MM.1S (cell line): Measurements from ENCODE around the gene HTRA2.

Experiments used
- EZH2 ChIP-seq: fragments of 300-600 bp; sonication (generic); optimal IDR thresholded peaks from 2 replicates; pipeline ENCODE3; 2017; ENCODE audit warnings: low read depth, mild to moderate bottlenecking, antibody characterized with exemption, low read length, mixed read lengths
- EZH2phosphoT487 ChIP-seq: fragments of 300-600 bp; sonication (generic); IDR thresholded peaks from 2 replicates; pipeline ENCODE4 v1.6.1; 2018; ENCODE audit warnings: antibody characterized with exemption, low read length
- TF ChIP-seq, protein P1 (sequence below): fragments of 300-600 bp; sonication (generic); IDR thresholded peaks from 2 replicates; pipeline ENCODE4 v1.5.1; 2016; ENCODE audit warnings: antibody characterized with exemption, low read length, mixed read lengths

- TF ChIP-seq, protein P1, sequence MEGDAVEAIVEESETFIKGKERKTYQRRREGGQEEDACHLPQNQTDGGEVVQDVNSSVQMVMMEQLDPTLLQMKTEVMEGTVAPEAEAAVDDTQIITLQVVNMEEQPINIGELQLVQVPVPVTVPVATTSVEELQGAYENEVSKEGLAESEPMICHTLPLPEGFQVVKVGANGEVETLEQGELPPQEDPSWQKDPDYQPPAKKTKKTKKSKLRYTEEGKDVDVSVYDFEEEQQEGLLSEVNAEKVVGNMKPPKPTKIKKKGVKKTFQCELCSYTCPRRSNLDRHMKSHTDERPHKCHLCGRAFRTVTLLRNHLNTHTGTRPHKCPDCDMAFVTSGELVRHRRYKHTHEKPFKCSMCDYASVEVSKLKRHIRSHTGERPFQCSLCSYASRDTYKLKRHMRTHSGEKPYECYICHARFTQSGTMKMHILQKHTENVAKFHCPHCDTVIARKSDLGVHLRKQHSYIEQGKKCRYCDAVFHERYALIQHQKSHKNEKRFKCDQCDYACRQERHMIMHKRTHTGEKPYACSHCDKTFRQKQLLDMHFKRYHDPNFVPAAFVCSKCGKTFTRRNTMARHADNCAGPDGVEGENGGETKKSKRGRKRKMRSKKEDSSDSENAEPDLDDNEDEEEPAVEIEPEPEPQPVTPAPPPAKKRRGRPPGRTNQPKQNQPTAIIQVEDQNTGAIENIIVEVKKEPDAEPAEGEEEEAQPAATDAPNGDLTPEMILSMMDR: no peak
- no peak for TF ChIP-seq EZH2
- TF ChIP-seq EZH2phosphoT487: no peak
Observed at GRCh38 chr2:74538881-74539339, 9.2 kb downstream of the HTRA2 start.
